IPS-NIHi7 (cell line): ENCODE measurements around the gene COL28A1.
A peak's percentile ranks its signal among the peaks of the same experiment; 100 is the strongest.

ENCODE experiments used
- DNase-seq: peaks from one replicate; pipeline ENCODE4 v3.0.0; 2012; ENCODE audit warnings: mixed read lengths; ENCODE audit errors: extremely low spot score

Gene COL28A1

DNA sequence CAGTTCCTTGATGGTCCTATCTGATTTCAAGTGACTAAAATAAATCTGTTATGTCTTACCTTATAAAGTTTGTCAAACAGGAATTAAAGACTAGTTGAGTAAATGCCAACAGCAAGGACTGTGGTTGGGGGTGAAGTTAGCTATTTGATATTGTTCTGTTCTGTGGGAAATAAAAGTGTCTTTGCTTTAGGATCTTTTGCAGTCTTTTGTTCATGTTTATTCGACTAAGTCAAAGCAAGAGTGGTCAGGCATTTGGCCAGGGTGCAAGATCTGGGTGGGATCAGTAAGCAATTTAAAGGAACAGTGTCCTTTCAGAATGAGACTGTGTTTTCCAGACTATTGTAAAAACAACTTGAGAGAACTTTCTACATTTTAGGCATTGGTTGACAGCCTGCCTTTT lies at the start of gene COL28A1:
Gene COL28A1 (minus strand): TSS at position 183 of the 400 bp plus-strand sequence. CDS start 2,998 bp downstream, outside the sequence.
- DNase-seq = no peak

DNA sequence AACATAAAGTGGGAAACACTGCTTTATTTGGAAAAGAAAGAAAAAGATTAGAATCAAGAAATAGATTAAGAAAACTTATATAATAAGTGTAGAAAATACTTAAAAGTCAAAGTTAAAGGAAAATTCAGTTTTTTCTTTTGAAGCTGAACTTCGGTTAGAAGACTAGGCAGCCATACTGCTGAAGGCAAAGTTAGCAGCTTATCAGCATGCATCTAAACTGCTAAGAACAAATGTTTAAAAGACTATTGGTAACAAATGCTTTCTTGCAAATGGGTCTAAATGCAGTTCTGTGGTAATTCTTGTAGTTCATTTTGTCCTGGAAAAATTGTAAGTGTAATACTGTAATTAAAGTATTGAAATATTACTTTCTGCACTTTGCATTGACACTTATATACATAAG lies 49.0 kb upstream of the COL28A1 start:
- DNase-seq = no peak

DNA sequence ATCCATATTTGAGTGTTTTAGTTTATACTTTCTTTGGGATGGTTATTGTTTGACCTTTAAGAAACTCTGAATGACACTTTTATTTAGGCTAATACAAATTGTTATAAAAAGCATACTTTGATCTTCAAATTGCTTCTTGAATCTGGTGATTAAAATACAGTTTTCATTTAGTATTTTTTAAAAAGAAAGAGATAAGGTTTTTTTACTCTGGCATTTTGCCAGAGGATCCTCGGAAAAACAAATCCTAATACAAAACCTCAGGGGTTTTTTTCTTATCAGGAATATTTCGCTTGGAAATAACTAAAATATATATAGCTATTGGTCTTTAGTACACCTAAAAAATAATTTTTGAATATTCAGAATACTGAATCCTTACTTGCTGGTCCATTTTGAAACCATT lies 48.1 kb upstream of the COL28A1 start:
- DNase-seq = no peak

- no peak for DNase-seq
Observed at GRCh38 chr7:7582596-7582995, 46.9 kb upstream of the COL28A1 start.

GRCh38 chr7:7581531-7582179 lies 46.0 kb upstream of the COL28A1 start:
- peak; percentile 60 for DNase-seq

DNA sequence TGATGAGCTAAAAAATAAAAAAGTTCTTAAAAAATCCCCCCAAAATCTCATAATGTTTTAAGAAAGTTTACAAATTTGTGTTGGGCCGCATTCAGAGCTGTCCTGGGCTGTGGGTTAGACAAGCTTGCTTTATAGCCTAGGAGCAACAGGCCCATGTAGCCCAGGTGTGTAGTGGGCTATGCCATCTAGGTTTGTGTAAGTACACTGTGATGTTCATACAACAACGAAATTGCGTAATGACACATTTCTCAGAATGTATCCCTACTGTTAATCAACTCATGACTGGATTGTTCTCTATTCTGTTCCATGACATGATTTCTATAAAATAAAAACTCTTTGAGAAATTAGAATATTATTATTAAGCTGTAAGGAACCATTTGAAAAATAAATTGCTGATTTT lies 44.0 kb upstream of the COL28A1 start:
- no peak for DNase-seq

DNA sequence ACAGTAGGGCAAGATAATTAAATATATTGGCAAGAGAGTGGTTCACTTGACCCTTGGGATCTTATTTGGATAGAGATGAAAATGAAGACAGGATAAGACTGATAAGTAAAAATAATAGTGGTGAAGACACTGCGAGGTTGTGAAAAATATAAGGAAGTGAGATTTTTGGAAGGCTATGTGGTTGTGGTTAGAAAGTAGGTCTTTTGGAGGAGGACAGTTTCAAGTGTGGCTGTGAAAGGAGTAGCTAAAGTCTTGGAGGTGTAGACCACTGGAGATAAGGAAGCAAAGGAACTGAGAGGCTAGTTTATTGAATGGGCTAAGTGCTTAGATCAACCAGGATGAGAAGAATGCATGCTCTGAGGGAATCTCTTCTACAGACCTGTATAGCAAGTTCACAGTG lies 42.2 kb upstream of the COL28A1 start:
- DNase-seq = no peak

DNA sequence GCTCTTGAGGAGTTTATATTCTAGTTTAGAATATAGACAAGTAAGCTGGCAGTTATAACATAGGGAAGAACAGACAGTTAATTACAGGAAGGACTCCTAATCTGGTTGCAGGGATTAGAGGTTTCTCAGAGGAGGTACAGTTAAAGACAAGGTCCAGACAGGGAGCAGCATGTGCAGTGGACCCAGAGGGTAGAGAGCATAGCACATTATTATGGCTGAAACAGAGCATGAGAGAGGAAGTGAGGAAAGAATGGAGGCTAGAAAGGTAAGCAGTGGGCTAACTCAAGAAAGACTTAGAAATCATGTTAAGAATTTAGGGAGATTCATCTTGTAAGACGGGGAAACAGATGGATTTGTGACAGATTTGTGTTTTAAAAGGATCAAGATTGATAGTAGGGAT lies 40.7 kb upstream of the COL28A1 start:
- no peak for DNase-seq

DNA sequence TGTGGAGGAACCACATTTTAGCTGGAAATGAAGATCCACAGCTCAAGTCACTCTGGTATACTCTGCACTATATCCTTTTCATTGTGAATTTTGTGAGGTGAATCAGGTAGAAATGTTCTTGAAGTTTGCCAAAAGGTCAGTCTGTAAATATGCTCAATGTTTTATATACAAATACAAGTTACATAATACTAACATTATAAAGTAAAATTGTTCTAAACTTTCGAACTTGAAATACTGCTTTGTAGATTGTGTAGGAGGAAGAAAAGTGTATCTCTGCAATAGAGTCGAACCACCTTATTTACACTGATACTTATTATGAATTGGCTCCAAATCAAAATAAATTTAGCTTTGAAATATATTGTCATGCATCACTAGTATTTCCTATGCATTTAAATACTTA lies 38.0 kb upstream of the COL28A1 start:
- DNase-seq = no peak

DNA sequence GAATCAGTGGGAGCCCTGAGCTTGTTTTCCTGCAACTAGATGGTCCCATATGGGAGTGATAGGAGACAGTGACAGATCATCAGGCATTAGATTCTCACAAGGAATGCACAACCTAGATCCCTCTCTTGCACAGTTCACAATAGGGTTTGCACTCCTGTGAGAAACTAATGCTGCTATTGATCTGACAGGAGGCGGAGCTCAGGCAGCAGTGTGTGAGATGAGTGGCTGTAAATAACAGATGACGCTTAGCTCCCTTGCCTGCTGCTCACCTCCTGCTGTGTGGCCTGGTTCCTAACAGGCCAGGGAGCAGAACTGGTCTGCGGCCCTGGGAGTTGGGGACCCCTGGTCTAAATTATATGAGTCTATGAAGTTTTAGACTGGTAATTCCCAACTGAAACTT lies 34.9 kb upstream of the COL28A1 start:
- DNase-seq = no peak

GRCh38 chr7:7569615-7570014 lies 33.9 kb upstream of the COL28A1 start:
- DNase-seq = no peak

- no peak for DNase-seq
Observed at GRCh38 chr7:7569081-7569527, 33.4 kb upstream of the COL28A1 start.

DNA sequence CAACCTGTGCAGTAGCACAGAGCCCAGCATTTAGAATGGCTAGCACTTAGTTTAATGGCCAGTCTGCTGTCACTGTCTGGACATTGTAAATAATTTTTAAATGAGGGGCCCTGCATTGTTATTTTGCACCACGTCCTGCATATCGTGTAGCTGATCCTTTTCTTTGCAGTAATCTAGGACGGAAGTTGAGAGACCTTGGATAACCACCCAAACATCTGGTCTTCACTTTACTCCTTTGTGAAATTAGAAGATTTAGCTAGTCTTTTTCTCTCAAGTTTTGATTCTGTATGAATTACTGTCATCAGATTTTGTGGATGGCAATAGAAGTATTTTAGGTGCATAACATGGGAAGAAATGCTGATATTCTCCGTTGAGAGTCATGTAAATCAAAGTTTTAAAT lies 32.9 kb upstream of the COL28A1 start:
- no peak for DNase-seq

DNA sequence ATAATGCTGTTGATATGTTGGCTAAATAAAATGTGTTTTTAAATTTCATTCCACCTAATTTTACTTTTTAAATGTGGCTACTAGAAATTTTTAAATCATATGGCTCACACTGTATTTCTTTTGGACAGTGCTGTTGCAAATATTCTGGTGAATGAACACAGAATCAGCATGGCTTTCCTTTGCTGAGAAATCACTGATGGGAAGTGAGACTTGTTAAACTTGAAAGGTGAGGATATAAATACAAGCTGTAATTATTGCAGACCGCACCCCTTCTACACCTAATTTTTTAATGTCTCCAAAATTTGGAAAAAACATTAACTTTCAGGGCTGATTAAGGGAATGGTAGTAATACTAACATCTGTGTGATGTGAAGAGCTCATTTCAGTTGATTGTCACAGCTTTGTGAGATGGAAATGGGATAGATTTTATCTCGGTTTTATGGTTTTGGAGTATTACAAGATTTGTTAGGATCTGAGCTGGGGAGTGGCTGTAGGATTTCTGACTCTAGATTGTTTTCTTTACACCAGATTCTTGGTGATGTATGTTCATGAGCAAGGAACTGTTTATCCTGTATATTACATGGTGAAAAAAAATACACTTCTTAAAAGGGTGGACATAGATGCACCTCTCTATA lies 32.3 kb upstream of the COL28A1 start:
- DNase-seq = no peak

DNA sequence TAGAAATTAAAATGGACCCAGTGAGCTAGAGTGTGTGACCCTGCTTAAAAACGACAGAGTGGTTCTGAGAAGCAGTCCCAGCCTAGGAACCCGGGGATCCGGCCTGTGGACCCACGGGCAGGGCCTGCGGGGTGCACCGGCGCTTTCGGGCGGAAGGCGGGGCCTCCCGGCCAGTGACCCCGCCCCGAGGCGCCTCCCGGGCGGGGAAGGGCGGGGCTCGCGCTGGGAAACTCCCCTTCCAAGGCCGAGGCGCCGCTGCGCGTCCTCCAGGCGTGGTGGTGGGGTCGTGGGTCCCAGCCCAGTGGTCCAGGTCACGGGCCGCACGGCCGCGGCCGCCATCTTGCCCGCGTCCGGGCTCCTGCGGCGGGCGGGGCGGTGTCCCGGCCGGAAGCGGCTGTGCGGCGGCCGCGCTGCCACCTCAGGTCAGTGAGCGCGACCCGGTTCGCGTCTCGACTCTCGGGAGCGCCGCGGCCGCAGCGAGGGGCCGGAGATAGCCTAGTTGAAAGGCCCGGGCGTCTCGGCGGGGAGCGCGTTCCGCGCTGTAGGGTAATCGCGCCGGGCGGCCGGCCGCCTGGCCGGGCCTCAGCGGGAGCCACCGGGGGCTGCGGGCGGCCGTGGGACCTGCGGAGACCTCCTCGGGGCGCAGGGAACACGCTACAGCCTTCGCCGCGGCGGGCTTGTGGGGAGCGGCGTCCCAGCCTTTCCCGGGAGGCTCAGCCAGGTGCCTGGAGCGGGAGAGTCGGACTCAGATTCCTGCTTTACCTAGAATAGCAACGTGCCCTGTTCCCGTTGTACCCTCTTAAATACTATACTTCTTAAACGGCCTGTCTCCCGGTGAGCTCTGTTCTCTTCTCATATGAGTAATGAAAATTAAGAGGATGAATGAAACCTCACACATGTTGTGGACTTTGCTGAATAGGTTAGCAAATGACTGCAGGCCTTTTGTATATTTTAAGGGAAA lies 31.3 kb upstream of the COL28A1 start, which contains the start of gene MIOS:
Gene MIOS (plus strand): TSS at position 234 of the 961 bp plus-strand sequence. CDS start 5,592 bp downstream, outside the sequence.
- DNase-seq = peak; percentile 93

DNA sequence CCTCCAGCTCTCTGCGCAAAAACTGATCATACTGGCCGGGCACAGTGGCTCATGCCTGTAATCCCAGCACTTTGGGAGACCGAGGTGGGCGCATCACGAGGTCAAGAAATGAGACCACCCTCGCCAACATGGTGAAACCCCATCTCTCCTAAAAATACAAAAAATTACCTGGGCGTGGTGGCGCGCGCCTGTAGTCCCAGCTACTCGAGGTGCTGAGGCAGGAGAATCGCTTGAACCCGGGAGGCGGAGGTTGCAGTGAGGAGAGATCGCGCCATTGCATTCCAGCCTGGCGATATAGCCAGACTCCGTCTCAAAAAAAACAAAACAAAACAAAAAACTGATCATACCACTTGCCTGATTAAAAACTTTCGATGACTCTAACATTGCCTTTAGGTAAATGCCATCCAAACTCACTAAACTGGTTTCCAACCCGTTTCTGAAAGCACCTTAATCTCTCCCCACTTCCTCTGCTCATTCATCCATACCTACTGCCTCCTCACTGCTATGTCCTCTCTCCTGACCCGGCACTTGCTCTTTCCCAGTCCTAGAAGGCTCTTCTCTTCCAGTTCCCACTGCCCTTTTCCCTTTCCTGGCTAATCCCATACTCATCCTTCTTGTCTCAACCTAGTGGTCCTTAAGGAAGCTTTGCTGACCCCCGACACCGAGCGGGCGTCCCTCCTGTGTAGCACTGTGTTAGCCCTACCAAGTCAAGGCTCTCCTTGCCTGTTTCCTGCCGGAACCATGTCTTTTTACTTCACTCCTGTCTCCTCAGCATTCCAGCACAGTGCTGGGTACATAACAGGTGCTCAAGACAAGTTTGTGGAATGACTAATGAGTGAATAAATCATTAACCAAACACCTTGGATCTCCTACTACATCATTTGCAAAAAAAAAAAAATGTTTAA lies 30.3 kb upstream of the COL28A1 start:
- DNase-seq = peak; percentile 18

GRCh38 chr7:7565018-7565680 lies 29.5 kb upstream of the COL28A1 start:
- DNase-seq = no peak

DNA sequence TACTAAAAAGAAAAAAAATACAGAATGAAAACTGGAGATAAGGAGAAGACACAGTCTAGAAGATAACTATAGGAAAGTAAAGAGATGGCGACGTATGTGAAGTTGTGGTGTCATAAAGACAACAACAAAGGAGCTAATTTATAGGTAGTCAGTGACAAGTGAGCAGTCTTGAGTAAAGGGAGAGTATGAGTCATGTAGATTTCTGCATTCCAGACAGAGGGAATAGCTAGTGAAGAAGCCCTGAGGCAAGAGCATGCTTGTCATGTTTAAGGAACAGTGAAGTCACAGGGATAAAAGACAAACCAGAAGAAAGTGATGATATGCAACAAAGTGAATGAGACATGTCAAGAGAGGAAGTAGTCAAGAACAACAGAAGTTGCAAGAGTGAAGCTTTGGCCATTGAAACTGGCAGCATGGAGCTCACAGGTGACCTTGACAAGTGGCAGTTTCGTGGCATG lies 28.7 kb upstream of the COL28A1 start:
- no peak for DNase-seq

DNA sequence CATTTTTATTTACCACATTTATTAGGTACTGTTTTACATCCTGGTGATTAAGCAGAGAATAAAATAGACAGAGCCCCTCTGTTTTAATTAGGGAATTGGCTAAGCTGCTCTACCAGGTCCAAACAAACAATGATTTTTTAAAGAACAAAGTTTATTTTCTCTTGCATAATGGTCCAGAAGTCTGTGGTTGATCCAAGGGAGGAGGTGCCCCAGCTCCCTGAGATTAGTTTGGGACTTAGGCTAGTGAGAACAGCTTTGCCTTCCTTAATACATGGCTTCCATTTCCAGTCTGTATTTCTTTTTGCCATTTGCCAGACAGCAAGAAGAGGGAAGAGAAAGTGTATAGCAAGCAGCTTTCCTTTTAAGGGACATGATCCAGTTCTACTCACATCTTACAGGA lies 28.1 kb upstream of the COL28A1 start:
- DNase-seq = no peak

DNA sequence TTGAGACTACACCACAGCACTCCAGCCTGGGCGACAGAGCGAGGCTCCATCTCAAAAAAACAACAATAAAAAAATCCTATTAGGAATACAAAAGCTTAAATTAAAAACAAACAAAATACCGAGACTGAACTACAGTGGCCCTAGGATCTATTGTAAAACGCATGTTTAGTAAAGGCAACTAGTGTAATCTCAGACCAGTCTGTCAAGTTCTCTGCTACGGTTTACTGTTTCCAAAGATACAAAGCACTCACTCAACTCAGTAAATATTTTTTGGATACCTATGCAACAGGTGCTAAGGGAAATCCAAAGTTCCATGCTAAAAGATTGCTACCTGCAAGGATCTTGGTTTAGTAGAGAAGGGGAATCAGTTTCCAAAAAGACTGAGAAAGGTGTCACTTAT lies 27.6 kb upstream of the COL28A1 start:
- no peak for DNase-seq

DNA sequence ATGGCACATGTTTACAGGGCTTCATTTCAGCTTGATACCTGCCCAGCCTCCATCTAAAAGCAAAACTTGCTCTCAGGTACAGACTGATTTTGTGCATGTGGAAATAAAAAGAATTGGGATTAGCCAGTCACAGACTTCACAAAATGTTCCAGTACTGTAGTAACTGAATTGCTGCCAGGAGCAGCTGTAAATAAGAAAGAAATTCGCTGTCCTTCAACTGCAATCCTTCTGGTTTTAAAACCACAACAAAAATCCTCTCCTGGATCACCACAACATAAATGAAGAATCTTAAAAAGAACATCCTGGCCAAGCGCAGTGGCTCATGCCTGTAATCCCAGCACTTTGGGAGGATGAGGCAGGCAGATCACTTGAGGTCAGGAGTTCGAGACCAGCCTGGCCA lies 27.1 kb upstream of the COL28A1 start:
- no peak for DNase-seq
